SH-SY5Y (cell line): ENCODE data around the gene ABCA1.

Experiments
- GATA2 ChIP-seq: IDR thresholded peaks from 2 replicates; pipeline ENCODE4 v1.6.1; 2011; ENCODE audit warnings: mild to moderate bottlenecking, low read depth, low read length
- GATA3 ChIP-seq: IDR thresholded peaks from 2 replicates; pipeline ENCODE4 v1.6.1; 2011; ENCODE audit warnings: low read depth, mild to moderate bottlenecking, low read length, moderate library complexity

- no peak for TF ChIP-seq GATA3
- no peak for TF ChIP-seq GATA2
Observed at GRCh38 chr9:104863180-104863883, 64.6 kb downstream of the ABCA1 start.
